RKO (cell line): Measurements from ENCODE around the gene COMT.
A peak's percentile ranks its signal among the peaks of the same experiment; 100 is the strongest.

Experiments
- DNase-seq: peaks from one replicate; pipeline ENCODE4 v3.0.0-alpha.2; 2016; ENCODE audit warnings: low spot score

The COMT gene

DNA sequence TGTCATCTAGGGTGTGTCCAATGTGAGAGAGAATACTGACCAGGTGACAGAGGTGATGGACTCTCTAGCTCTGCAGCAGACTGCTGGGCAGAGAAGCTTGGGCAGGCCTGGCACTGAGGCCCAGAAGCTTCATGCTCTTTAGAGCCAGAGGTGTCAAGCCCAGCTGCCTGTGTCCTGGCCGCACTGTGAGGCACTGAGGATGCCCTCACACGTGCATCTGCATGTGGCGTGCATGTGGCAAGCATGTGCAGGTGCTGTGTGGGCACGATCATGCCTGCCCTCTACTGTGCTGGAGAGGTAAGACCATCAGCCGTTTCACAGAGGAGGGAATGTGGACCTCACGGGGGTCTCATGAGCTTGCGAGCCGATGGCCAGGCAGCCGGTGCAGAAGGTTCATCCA lies 15.9 kb downstream of the COMT start:
- no peak for DNase-seq

DNA sequence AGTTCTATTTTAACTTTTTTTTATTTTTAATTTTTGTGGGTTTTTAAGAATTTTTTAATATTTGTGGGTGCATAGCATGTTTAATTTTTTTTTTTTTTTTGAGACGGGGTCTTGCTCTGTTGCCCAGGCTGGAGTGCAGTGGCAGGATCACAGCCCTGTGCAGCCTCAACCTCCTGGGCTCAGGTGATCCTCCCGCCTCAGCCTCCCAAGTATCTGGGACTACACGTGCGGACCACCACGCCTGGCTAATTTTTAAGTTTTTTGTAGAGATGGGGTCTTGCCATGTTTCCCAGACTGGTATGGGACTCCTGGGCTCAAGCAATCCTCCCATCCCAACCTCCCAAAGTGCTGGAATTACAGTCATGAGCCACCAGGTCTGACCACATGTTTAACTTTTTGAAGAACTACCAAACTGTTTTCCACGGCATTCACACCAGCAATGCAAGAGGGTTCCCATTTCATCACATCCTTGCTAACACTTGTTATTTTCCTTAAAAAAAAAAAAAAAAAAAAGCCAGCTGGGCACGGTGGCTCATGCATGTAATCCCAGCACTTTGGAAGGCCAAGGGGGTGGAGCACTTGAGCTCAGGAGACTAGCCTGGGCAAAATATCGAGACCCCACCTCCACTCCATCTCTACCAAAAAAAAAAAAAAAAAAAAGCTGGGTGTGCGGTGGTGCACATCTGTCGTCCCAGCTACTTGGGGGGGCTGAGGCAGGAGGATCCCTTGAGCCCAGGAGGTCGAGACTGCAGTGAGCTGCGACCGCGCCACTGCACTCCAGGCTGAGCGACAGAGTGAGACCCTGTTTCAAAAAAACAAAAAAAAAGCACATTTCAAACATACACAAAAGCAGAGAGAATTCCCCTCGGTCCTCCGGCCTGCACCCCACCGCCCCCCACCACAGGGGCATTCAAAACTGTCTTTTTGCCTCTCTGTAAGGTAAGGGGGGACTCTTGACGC lies 16.8 kb downstream of the COMT start:
- no peak for DNase-seq

DNA sequence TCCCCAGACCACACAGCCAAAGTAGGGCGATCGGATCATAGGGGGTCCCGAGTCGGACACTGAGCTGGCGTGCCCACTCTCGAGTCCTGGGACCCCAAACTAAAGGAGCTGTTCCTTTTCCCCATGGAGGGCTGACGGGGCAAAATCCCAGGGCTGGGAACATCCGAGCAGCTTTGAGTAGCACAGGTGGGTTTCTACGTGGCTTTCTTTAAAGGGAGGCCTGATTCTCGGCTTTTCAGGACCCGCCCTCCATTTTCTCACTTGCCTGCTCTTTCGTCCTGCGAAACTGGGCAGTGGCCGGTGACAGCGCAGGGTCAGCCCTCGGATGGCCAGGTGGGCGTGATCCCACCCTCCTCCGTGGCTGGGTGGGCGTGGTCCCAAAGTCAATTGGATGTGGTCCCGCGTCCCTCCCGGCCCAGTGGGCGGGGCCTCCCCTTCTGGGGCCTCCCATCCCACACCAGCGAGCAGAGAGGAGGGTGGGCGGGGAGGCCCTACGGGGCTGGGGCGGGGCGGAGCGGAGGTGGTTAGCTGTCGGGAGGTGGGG lies 17.5 kb downstream of the COMT start:
- DNase-seq = no peak

DNA sequence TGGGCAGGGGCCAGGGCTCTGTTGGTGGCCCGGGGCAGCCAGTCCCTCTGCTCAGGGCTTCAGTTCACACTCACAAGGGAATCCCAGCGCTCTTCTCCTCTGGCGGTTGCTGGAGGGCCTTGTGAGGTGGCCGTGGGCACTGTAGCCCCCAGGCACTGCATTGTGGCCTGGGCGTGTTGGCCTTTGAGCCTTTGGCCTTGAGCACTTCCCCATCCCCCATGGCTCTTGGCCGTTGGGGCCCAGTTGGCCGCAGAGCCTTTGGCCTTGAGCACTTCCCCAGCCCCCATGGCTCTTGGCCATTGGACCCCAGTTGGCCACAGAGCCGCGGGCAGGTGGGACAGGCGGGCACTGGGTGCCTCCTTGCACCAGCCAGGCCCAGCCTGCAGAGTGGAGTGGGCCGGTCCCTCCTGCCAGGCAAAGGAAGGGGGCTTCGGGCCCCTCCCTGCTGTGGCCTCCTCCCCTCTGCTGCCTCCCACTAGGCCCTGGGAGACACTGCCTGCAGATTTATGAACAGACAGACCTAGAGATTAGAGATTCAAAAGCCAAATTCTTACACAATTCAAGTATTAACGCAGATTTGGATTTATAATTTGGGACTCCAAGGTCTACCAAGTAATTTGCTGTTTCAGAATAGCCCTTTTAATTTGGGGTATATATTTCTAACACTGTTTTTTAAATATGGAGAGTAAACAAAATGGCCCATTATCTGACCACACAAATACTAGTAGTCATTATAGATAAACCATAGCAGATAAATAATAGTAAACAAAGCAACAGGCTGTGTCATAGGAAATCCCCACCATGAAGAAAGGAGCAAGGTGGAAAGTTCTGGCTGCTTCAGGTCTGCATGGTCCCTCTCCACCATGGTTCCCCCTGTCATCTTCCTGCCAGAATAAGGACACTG lies 18.3 kb downstream of the COMT start:
- DNase-seq = no peak

DNA sequence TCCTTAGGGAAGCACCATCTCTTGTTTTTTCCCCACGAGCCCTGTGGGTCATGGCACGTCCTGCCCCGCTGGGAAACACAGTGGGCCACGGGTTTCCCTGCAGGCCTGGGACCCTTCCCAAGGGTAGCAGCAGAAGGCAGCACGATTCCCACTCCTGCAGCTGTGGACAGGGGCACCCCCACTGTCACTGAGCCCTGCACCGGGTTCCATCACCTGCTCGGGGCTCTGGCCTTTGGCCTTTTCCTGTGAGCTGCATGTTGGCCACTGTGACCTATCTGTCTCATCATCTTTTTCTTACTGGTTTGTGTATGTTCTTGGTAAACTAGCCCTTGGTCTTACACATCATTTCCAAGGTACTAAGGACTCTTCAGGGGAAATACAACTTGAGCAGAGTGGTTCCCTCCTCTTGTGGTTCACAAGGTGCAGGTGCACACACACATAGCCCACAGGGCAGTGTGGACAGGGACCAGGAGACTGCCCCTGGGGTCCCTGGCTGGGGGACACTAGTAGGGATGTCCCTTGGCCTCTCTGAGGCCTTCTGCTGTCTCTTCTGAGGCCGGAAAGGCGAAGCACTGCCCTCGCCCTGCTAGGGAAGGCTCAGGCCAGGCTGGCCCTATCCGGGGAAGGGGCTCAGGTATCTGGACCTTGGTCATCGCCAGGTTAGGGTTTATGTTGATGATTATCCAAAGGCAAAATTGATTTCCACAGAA lies 19.1 kb downstream of the COMT start:
- DNase-seq = no peak

DNA sequence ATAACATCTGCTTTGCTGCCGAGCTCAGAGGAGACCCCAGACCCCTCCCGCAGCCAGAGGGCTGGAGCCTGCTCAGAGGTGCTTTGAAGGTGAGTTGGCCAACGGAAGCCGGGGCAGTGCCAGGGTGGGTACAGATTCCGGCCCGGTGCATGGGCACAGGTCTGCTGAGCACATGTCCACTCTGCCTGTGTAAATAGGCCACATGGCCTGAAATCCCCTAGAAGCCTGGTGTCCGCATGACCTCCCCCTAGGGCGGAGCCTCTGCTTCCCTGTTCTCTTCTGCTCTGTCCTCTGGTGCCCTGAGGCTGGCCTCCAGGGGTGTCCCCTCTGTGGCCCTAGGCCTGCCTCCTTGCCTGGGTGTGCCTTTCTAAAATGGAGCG lies 19.6 kb downstream of the COMT start:
- no peak for DNase-seq

DNA sequence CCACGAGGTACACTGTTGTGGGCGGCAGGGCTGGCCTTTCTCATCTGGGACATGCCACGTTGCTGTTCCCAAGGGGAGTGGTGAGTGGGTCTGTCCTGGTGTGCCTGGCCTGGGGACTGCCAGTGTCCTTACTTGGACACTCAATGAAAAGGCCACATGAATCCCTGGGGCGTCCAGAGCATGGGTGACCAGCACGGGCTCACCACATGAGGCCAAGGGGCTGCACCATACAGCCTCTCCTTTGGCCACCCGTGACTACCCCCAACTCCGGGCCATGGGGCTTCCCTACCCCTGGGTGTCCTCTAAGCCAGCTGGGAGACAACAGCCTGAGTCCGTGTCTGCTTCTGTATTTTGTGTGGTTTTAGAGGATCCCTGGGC lies 20.3 kb downstream of the COMT start:
- DNase-seq = no peak

DNA sequence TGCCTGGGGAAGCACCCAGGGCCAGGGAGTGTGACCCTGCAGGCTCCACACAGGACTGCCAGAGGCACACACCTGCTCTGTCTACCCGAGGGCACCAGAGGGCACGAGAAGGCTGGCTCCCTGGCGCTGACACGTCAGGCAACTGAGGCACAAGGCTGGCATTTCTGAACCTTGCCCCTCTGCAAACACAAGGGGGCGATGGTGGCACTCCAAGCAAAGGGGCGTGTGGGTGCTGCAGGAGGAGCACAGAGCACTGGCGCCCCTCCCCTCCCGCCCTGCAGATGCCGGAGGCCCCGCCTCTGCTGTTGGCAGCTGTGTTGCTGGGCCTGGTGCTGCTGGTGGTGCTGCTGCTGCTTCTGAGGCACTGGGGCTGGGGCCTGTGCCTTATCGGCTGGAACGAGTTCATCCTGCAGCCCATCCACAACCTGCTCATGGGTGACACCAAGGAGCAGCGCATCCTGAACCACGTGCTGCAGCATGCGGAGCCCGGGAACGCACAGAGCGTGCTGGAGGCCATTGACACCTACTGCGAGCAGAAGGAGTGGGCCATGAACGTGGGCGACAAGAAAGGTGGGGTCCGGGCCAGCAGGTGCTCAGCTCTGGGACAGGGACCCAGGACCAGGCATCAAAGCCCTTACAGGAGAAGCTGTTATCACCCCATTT lies 20.8 kb downstream of the COMT start:
- DNase-seq = peak; percentile 43

DNA sequence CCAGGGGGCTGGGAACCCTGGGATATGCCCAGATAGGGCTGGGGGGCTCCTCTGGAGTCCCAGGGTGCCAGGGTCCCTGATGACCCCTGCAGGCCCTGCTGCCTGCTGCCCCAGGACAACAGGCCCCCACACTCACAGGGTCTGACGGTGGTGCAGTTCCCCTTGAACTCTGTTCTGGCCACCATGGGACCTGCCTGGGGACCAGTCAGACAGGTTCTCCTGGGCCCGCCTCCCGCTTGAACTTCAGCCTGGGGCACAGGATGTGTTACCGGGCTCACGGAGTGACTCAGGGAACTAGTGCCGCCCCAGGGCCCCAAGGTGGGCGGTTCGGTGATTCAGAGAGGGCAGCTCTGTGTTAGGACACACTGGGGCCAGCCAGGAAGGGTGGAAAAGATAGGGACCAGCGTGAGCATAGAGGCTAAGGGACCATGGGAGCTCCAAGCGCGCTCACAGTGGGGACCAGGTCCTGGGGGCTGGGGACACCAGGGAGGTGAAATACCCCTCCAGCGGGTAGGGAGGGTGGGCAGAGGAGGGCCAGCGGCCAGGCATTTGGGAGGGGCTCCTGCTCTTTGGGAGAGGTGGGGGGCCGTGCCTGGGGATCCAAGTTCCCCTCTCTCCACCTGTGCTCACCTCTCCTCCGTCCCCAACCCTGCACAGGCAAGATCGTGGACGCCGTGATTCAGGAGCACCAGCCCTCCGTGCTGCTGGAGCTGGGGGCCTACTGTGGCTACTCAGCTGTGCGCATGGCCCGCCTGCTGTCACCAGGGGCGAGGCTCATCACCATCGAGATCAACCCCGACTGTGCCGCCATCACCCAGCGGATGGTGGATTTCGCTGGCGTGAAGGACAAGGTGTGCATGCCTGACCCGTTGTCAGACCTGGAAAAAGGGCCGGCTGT lies 21.6 kb downstream of the COMT start:
- DNase-seq = peak; percentile 51

DNA sequence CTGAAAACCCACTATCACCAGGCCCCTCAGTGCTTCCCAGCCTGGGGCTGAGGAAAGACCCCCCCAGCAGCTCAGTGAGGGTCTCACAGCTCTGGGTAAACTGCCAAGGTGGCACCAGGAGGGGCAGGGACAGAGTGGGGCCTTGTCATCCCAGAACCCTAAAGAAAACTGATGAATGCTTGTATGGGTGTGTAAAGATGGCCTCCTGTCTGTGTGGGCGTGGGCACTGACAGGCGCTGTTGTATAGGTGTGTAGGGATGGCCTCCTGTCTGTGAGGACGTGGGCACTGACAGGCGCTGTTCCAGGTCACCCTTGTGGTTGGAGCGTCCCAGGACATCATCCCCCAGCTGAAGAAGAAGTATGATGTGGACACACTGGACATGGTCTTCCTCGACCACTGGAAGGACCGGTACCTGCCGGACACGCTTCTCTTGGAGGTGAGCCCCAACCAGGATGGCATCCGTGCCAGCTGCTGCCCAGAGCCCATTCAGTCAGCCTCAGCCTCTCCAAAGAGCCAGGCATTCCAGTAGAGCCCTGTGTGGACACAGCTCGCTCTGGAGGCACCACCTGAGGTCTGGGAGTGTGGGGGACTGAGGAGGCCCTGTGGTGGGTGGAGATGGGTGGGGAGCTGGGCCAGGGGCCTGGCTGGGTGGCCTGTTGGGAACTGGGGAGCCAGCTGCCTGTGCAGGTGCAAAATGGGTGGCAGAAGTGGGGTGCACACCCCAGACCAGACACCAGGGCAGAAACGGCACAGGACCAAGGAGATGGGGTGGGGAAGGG lies 22.5 kb downstream of the COMT start:
- no peak for DNase-seq

DNA sequence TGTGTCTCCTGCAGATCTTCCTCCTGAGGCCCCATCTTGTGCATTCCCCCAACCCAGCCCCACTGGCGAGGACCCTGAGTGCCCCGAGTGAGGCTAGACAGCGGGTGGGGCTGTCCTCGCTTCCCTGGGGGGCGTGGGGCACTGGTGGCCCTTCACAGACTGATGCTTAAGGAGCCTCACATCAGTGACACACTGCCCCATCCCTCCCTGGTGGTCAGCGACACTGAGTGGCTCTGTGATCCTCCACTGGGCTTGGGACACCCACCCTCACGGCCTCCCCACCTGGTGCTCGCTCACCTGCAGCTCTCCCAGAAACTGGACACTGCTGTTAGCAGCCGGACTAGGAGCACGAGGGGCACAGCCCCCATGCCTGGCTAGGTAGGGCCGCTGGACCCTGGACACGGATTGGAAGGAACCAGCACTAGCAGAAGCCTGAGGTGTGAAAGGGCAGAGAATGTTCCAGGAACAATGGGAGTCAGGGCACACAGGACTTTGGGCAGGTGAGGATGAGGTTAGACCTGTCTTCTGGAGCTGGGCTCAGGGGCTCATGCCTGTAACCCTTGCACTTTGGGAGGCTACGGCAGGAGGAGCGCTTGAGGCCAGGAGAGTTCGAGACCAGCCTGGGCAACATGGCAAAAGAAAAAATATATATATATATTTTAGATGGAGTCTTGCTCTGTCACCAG lies 23.3 kb downstream of the COMT start:
- no peak for DNase-seq

DNA sequence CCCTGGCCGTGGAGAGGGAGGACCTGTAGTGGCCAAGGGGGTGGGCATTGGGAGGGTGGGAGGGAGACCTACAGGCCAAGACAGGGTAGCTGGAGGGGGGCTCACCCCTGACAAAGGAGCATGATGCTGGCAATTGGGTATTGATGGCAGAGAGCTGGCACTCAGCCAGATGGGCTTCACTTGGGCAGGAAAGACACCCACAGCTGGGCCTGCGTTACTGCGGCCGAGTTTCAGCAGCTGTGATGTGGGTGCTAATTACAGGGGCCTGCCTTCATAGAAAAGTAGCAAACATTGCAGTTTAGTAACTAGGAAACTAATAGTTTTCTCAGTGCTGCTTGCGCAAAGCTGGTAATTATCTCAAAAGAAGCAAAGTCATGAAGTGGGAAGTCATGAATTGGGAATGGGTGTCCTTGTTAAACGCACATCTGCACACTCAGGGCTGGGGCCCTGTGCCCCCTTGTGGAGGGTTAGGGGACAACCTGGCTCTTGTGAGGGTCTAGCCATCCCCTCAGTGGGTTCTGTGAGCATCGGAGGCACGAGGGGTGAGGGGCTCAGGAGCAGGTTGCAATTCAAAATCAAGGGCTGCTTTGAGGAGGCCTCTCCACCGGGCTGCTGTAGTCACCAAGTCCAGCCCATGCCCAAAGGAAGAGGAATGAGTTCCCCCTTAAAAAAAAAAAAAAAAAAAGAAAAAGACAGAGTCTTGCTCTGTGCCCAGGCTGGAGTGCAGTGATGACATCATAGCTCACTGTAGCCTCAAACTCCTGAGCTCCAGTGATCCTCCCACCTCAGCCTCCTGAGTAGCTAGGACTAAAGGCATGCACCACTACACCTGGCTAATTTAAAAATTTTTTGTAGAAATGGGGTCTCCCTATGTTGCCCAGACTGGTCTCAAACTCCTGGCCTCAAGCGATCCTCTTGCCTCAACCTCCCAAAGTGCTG lies 24.5 kb downstream of the COMT start:
- no peak for DNase-seq

DNA sequence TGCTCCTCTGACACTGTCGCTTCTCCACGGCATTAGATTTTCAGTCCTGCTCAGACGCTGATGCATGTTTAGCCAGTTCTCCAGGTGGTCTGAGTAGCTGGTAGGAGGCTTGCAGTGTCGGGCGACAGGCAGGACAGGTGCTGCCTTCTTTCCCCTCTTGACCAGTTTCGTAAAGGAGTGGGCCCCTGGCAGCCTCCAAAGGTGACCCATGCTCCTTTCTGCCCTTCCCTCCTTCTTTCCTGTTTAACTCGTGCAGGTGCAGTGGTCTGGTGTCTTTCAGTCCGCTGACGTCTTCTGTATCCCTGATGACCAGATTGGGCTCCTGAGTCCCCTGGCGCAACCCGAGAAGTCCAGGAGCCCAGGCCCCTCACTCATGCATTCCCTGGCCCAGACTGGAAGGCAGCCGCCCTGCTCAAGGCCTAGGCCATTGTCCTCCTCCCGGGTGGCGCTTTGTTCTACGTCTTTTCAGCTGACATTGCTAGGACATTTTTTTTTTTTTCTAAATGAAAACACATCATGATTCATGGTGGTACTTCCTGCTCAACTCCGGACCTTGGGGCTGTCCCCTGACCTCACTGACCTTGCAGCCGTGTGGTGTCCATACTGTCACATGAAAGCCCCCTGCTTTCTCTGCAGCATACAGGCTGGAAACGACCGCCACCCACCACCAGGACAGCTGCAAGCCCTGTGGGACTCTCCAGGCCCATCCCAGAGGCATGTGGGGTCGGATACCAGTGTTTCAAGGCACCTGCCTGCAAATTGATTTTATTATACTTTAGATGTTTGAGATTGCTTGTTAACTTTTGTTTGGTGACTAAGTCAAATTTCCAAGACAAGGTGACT lies 25.6 kb downstream of the COMT start:
- no peak for DNase-seq

DNA sequence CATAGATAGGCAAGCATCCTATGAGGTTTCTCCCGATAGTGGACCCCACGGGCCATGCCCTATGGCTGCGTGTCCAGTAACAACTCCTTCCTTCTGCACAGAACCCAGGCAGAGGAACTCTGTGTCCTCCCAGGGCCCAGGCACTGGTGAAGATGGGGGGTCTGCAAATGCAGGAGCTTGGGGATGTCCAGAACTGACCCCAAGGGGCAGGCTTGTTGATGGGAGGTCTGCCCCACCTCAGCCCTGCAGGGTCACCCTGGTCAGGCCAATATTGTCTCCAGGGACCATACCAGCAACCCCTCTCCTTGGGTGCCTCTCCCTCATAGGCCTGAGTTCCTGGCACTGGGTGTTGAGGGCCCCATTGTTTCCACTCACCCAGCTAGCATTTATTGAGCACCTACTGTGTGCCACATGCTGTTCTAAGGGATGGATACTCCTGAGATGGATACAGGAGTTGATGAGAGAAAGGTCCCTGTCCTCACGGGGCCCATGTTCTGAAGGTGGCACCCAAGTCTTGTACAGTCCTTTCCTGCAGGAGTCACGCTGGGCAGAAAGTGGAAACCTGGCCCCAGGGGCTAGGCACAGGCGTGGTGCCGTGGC lies 26.4 kb downstream of the COMT start:
- DNase-seq = no peak

DNA sequence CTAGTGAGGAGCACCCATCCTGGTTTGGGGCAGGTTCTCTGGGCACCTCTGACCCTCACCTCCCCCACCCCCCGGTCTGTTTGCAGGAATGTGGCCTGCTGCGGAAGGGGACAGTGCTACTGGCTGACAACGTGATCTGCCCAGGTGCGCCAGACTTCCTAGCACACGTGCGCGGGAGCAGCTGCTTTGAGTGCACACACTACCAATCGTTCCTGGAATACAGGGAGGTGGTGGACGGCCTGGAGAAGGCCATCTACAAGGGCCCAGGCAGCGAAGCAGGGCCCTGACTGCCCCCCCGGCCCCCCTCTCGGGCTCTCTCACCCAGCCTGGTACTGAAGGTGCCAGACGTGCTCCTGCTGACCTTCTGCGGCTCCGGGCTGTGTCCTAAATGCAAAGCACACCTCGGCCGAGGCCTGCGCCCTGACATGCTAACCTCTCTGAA lies 26.9 kb downstream of the COMT start:
- DNase-seq = no peak

DNA sequence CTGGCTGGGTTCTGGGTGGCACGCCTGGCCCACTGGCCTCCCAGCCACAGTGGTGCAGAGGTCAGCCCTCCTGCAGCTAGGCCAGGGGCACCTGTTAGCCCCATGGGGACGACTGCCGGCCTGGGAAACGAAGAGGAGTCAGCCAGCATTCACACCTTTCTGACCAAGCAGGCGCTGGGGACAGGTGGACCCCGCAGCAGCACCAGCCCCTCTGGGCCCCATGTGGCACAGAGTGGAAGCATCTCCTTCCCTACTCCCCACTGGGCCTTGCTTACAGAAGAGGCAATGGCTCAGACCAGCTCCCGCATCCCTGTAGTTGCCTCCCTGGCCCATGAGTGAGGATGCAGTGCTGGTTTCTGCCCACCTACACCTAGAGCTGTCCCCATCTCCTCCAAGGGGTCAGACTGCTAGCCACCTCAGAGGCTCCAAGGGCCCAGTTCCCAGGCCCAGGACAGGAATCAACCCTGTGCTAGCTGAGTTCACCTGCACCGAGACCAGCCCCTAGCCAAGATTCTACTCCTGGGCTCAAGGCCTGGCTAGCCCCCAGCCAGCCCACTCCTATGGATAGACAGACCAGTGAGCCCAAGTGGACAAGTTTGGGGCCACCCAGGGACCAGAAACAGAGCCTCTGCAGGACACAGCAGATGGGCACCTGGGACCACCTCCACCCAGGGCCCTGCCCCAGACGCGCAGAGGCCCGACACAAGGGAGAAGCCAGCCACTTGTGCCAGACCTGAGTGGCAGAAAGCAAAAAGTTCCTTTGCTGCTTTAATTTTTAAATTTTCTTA lies 27.8 kb downstream of the COMT start:
- DNase-seq = no peak
